Measurements from ENCODE around the gene DEGS1. TPM values are rescaled to one million over a fixed set of nuclear protein-coding genes. Genes with fewer than 3 reads are reported as not detected.

DEGS1 gene
- total RNA-seq, 1 experiment from 2014 or later, result 82.8 TPM

- ChIA-PET CTCF (no interaction called here), POLR2A (no interaction called here)
- in situ Hi-C loops (cut with HindIII; ENCODE audit: low pct_unique_long_range_greater_than_20kb, low sequenced_read_pairs) (no loop called here), intact Hi-C loops (cut with micrococcal nuclease; ENCODE audit: unreplicated experiment) (no loop called here)
- ATAC-seq (no peak), DNase-seq (ENCODE audit: low read depth, low spot score) (no peak)
- TF ChIP-seq TCF7L2 (IDR thresholded peaks at IDR 0.05; ENCODE audit: low read depth, low read length), result no peak
- no peak for TF ChIP-seq CTCF (IDR thresholded peaks at IDR 0.05)
- TF ChIP-seq REST (IDR thresholded peaks at IDR 0.05; ENCODE audit: insufficient read depth in 1 of 2, low read depth in 2 of 2, low read length in 1 of 2), result no peak
- no peak for TF ChIP-seq SIN3A (IDR thresholded peaks at IDR 0.05; ENCODE audit: borderline replicate concordance, insufficient read depth, low read depth, low read length)
- TF ChIP-seq POLR2AphosphoS5 (IDR thresholded peaks at IDR 0.05; ENCODE audit: low read depth, low read length), result no peak
- no peaks in the 10 kb centered on the region for H3K9me3 ChIP-seq (ENCODE audit: control insufficient read depth, insufficient read depth, low read depth, low read length)
- no peak overlapping the region for H3K4me3 ChIP-seq (ENCODE audit: low read depth in 2 of 2, low read length in 2 of 2)
- peaks cover 4% of the 10 kb centered on the region; the same call in 1 of the 2 replicates for H3K36me3 ChIP-seq (ENCODE audit: control insufficient read depth, insufficient read depth, low read length)
- no peaks in the 10 kb centered on the region for H3K27me3 ChIP-seq (ENCODE audit: control insufficient read depth, insufficient read depth, low read length)
- no peaks in the 10 kb centered on the region for H3K4me1 ChIP-seq (ENCODE audit: control insufficient read depth, insufficient read depth, low read length)
- BruUV-seq (replicated peaks), result no TSS peak
- H3K27ac ChIP-seq (ENCODE audit: low read length), result no peak overlapping the region
These were observed 14.0 kb downstream of the DEGS1 start for GRCh38 chr1:224196813-224197600.

GRCh38 chr1:224198572-224198971 is 15.5 kb downstream of the DEGS1 start:
- ATAC-seq (no peak), DNase-seq (ENCODE audit: low read depth, low spot score) (no peak)
- in situ Hi-C loops (cut with HindIII; ENCODE audit: low pct_unique_long_range_greater_than_20kb, low sequenced_read_pairs) (no loop called here), intact Hi-C loops (cut with micrococcal nuclease; ENCODE audit: unreplicated experiment) (no loop called here)
- no peak overlapping the region for H3K27ac ChIP-seq (ENCODE audit: low read length)
- no peaks in the 10 kb centered on the region for H3K36me3 ChIP-seq (ENCODE audit: control insufficient read depth, insufficient read depth, low read length)
- H3K4me1 ChIP-seq (ENCODE audit: control insufficient read depth, insufficient read depth, low read length), result no peaks in the 10 kb centered on the region
- ChIA-PET POLR2A (interaction anchor here (0.7 kb wide), 1 partner anchor 299 kb away, joined by 11 read pairs; no protein-coding TSS in a partner anchor), CTCF (no interaction called here)
- H3K4me3 ChIP-seq (ENCODE audit: low read depth in 2 of 2, low read length in 2 of 2), result no peak overlapping the region
- no peak for TF ChIP-seq CTCF (IDR thresholded peaks at IDR 0.05)
- TF ChIP-seq SIN3A (IDR thresholded peaks at IDR 0.05; ENCODE audit: borderline replicate concordance, insufficient read depth, low read depth, low read length), result no peak
- no peak for TF ChIP-seq POLR2AphosphoS5 (IDR thresholded peaks at IDR 0.05; ENCODE audit: low read depth, low read length)
- no peak for TF ChIP-seq TCF7L2 (IDR thresholded peaks at IDR 0.05; ENCODE audit: low read depth, low read length)
- TF ChIP-seq REST (IDR thresholded peaks at IDR 0.05; ENCODE audit: insufficient read depth in 1 of 2, low read depth in 2 of 2, low read length in 1 of 2), result no peak
- no TSS peak for BruUV-seq (replicated peaks)
- H3K9me3 ChIP-seq (ENCODE audit: control insufficient read depth, insufficient read depth, low read depth, low read length), result no peaks in the 10 kb centered on the region
- no peaks in the 10 kb centered on the region for H3K27me3 ChIP-seq (ENCODE audit: control insufficient read depth, insufficient read depth, low read length)
